BJ (cell line): ENCODE measurements around the gene MMP20. TPM values are rescaled to one million over a fixed set of nuclear protein-coding genes. Genes with fewer than 3 reads are reported as not detected.
"Not testable (repeated sequence)": the region's sequence is repeated elsewhere in the genome, so short reads cannot be mapped to it uniquely, and the experiment has no call there.

Experiments
- CTCF ChIA-PET: fragments of 350-600 bp; formaldehyde crosslinking; extraction: SDS; loops from one replicate; lab custom pipeline; 2021; ENCODE audit warnings: antibody characterized with exemption, inconsistent platforms; lab: Yijun Ruan, JAX
- POLR2A ChIA-PET: fragments of 300-600 bp; sonication (Branson Sonifier 250); formaldehyde crosslinking; extraction: SDS; loops from one replicate; lab custom pipeline; 2021; ENCODE audit warnings: antibody characterized with exemption; lab: Charles Lee
- DNase-seq: peaks from one replicate; pipeline ENCODE4 v3.0.0-alpha.2; 2011; ENCODE audit warnings: low read depth
- H3K27me3 ChIP-seq: 2 replicates; pipeline ENCODE4 v1.6.0; 2011; ENCODE audit warnings: low read length; ENCODE audit not compliant: control insufficient read depth, insufficient read depth
- H3K36me3 ChIP-seq: 2 replicates; pipeline ENCODE4 v1.5.1; 2011; ENCODE audit warnings: low read length; ENCODE audit not compliant: control insufficient read depth, insufficient read depth
- H3K4me3 ChIP-seq: 2 replicates; pipeline ENCODE4 v1.5.1; 2011; ENCODE audit warnings: low read depth, mild to moderate bottlenecking, control low read depth, low read length
- CTCF ChIP-seq: IDR thresholded peaks from 2 replicates; pipeline ENCODE4 v1.5.1; 2011; ENCODE audit warnings: low read depth, mild to moderate bottlenecking, control low read depth, inconsistent platforms, low read length, moderate library complexity; ENCODE audit not compliant: insufficient read depth
- polyA plus RNA-seq: library from polyadenylated mRNA; depleted of rRNA; stranded (reverse); fragments of >200 nt; gene quantifications from 2 replicates; pipeline ENCODE4 v1.2.3, GENCODE V29; 2011

MMP20 gene
- polyA plus RNA-seq, 1 experiment, result not detected

- DNase-seq, result no peak
- CTCF ChIA-PET, result interaction anchor here (1.4 kb wide), 1 partner anchor 20 kb away, joined by 4 read pairs; no protein-coding TSS in a partner anchor
- no peaks in the 10 kb centered on the region for H3K36me3 ChIP-seq
- POLR2A ChIA-PET, result no interaction called here
- no peak for TF ChIP-seq CTCF
- H3K27me3 ChIP-seq, result peaks cover 3% of the 10 kb centered on the region
- H3K4me3 ChIP-seq, result no peak overlapping the region
These were observed 8.4 kb upstream of the MMP20 start for GRCh38 chr11:102633385-102634026.

DNA sequence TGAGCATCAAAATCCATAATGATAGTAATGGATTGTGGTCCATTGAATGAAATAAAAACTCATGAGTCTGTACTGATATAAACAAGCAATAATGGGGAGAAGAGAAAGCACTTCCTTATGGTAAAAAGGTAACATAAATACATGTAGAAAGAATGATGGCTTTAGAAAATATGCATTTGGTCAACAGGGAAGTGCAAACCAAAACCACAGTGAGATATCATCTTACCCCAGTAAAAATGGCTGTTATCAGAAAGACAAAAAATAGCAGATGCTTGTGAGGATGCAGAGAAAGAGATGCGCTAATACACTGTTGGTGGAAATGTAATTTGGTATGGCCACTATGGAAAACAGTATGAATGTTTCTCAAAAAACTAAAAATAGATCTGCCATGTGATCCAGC is 6.9 kb upstream of the MMP20 start:
- ChIA-PET CTCF (interaction anchor here (1.4 to 1.6 kb wide), 2 partner anchors 29 to 35 kb away, joined by 3 to 4 read pairs; no protein-coding TSS in a partner anchor), POLR2A (no interaction called here)
- Histone ChIP-seq H3K4me3 (no peak overlapping the region), H3K27me3 (no peaks in the 10 kb centered on the region; the same call in 1 of the 2 replicates), H3K36me3 (no peaks in the 10 kb centered on the region)
- no peak for TF ChIP-seq CTCF
- no peak for DNase-seq

DNA sequence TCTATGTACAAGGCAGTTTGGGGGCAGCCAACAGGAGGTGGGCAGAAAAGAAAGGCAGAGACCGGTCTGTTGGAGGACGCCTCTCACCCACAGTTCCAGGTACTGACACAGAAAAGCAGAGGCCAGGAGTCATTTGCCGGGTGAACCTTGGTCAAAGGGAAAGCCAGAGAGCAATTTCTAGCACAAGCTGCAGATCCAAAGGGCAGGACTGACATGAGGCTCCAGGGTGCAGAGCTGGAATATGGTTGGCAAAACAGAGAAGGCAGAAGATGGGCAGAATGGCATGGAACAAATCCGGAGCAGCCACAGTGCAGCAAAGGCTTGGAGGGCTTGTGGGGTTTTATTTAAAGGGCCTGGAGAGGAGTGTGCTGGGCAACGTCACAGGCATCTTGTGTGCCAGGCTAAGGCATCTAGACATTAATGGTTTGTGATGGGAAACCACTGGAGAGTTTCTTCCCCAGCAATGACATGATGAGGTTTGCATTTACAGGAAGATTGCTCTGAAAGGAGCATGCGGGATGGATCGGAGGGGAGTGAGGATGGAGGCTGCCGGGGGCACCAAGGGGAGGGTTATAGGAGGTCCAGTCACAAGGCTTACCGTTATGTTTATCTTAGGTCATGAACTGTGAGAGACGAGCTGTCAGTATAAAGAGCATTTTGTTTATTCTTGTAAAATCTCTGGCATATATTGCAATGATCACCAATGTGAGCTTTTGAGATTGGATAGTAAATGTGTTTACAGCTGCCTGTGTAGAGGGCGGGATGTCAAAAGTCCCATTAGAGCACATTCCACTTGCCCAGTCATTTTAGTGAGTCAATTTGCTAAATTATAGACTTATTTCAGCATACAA is 5.7 kb upstream of the MMP20 start:
- H3K4me3 ChIP-seq, result no peak overlapping the region
- DNase-seq, result no peak
- POLR2A ChIA-PET, result no interaction called here
- H3K27me3 ChIP-seq, result no peaks in the 10 kb centered on the region; the same call in 1 of the 2 replicates
- CTCF ChIA-PET, result interaction anchor here (1.2 to 1.6 kb wide), 3 partner anchors 11 to 36 kb away, joined by 3 to 4 read pairs (median 4); no protein-coding TSS in a partner anchor
- H3K36me3 ChIP-seq, result no peaks in the 10 kb centered on the region
- TF ChIP-seq CTCF, result no peak

GRCh38 chr11:102629908-102630307 is 4.8 kb upstream of the MMP20 start:
- H3K4me3 ChIP-seq, CTCF ChIA-PET, POLR2A ChIA-PET, H3K36me3 ChIP-seq, DNase-seq, H3K27me3 ChIP-seq: not testable (repeated sequence)

- no peak for TF ChIP-seq CTCF
- Histone ChIP-seq H3K4me3 (no peak overlapping the region), H3K27me3 (peaks cover 3% of the 10 kb centered on the region), H3K36me3 (no peaks in the 10 kb centered on the region)
- POLR2A ChIA-PET, result no interaction called here
- DNase-seq, result no peak
- CTCF ChIA-PET, result no interaction called here
These were observed 1.5 kb upstream of the MMP20 start for GRCh38 chr11:102626676-102627075.
